ENCODE results near the gene ZNF514. TPM values are rescaled to one million over a fixed set of nuclear protein-coding genes. Genes with fewer than 3 reads are reported as not detected.

Gene ZNF514
- total RNA-seq, result 1 to 10 TPM; 4.9 to 7.5 TPM

DNA sequence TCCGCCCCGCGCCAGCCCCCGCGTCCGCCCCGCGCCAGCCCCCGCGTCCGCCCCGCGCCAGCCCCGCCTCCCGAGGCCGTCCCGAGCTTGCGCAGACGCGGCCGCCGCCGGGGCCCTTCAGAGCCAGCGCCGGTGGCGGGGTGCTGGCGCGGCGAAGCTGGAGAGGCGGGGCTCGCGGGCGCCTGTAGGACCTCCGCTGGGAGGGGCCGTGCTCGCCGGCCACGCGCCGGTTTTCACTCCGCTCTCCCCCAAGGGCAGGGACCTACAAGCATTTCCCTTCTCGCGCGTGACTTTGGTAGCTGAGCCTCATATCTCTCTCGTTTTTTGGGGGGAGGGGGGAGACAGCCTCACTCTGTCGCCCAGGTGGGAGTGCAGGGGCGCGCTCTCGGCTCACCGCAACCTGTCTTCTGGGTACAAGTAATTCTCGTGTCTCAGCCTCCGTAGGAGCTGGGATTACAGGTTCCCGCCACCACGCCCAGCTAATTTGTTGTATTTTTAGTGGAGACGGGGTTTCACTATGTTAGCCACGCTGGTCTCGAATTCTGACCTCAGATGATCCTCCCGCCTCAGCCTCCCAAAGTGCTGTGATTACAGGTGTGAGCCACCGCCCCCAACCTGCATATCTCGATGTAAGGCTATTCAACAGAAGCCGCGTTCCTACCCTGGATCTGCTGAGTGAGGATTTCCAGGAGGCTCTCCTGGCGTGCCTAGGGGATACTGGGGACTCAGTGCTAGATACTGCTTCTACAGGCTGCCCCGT, at the start of gene ZNF514:
Gene ZNF514 (minus strand): TSS at position 159 of the 760 bp plus-strand sequence. CDS start 6,595 bp downstream, outside the sequence.
- Histone ChIP-seq H3K9me3 (peaks cover 0 to 9% of the 10 kb centered on the region in 2 donors), H3K36me3 (peaks cover 22% of the 10 kb centered on the region), H3K4me3 (peak within 1 kb of the TSS; percentile 80), H3K27me3 (no peaks in the 10 kb centered on the region), H3K27ac (peak within 1 kb of the TSS; percentile 75 to 84), H3K4me1 (peaks cover 0 to 25% of the 10 kb centered on the region in 2 donors)
- peak; percentile 74 for DNase-seq (ENCODE audit: low spot score)
- TF ChIP-seq, protein P1, sequence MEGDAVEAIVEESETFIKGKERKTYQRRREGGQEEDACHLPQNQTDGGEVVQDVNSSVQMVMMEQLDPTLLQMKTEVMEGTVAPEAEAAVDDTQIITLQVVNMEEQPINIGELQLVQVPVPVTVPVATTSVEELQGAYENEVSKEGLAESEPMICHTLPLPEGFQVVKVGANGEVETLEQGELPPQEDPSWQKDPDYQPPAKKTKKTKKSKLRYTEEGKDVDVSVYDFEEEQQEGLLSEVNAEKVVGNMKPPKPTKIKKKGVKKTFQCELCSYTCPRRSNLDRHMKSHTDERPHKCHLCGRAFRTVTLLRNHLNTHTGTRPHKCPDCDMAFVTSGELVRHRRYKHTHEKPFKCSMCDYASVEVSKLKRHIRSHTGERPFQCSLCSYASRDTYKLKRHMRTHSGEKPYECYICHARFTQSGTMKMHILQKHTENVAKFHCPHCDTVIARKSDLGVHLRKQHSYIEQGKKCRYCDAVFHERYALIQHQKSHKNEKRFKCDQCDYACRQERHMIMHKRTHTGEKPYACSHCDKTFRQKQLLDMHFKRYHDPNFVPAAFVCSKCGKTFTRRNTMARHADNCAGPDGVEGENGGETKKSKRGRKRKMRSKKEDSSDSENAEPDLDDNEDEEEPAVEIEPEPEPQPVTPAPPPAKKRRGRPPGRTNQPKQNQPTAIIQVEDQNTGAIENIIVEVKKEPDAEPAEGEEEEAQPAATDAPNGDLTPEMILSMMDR (IDR thresholded peaks at IDR 0.05), result no peak

DNA sequence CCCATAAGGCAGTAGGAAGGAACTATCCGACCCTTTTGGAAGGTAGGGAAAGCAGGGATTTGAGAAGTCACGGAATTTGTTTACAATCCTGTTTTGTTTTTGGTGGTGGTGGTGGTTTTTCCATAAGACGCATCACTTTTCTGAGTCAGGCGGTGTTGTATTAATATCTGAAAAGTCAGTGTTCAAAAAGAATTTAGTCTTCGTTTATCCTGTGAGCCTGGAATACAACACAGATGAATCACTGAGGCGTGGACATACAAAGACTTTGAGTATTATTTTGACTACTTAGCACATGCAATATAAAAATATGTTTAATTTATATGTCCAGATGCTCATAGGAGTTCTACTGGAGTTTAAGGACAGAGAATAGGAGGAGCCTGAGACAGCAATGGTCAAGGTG, 48.5 kb upstream of the ZNF514 start:
- peak overlapping the region; percentile 65 to 83 for H3K4me3 ChIP-seq
- peaks cover 23% of the 10 kb centered on the region for H3K36me3 ChIP-seq
- H3K27me3 ChIP-seq, result no peaks in the 10 kb centered on the region
- DNase-seq (ENCODE audit: low spot score), result no peak
- peaks cover 0 to 16% of the 10 kb centered on the region in 2 donors for H3K4me1 ChIP-seq
- TF ChIP-seq, protein P1 (IDR thresholded peaks at IDR 0.05), result no peak
- peak overlapping the region in 1 of 2 donors; percentile 93 for H3K27ac ChIP-seq
- H3K9me3 ChIP-seq, result peaks cover 8 to 30% of the 10 kb centered on the region in 2 donors

DNA sequence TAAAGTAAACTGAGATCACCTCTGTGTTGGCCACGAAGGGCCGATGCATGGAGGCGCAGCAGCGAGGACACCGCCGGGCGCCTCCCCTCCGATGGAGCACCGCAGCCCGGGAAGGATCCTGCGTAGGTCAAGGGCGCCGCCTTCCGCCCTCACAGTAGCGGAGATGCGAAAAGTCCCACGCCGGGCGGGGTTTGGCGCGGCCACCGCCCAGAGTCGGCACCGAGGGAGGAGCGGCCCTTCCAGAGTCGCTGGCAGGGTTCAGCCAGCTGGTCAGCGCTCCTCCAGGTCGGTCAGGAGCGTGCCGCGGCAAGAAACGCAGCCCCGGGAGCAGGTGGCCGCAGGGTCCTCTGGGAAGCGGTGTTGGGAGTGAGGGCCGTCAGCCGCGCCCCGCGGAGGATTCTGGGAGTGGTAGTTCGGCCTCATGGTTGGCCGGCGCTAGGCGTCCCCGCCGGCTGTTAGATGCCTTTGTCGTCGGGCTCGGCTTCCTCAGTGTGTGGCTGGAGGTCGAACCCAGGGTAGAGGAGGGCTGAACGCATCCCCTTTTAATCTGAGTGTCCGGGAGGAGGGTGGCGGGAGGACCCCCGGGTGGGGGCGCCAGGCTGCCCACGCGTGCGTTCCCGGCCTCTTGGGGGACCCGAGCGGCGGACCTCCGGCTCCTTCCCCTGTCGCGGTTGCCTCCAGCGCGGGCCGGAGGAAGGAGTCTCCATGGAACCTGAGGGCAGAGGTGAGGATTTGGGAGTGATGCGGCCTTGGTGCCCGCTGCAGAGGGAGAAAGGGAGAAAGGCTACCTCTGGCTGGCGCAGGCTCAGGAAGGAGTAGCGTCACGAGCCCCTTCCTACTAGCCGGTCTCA, 47.7 kb upstream of the ZNF514 start, which contains the start of gene ZNF892:
Gene ZNF892 (plus strand): TSS at position 411 of the 851 bp plus-strand sequence. CDS start 295 bp downstream, at position 706.
- Histone ChIP-seq H3K9me3 (peaks cover 0 to 23% of the 10 kb centered on the region in 2 donors), H3K27me3 (no peaks in the 10 kb centered on the region), H3K36me3 (peaks cover 15% of the 10 kb centered on the region), H3K27ac (peak within 1 kb of the TSS; percentile 92 to 93), H3K4me1 (peaks cover 0 to 16% of the 10 kb centered on the region in 2 donors), H3K4me3 (peak within 1 kb of the TSS; percentile 65 to 83)
- DNase-seq (ENCODE audit: low spot score), result peak; percentile 89
- TF ChIP-seq, protein P1 (IDR thresholded peaks at IDR 0.05), result peak in 1 of 2 donors; percentile 71

DNA sequence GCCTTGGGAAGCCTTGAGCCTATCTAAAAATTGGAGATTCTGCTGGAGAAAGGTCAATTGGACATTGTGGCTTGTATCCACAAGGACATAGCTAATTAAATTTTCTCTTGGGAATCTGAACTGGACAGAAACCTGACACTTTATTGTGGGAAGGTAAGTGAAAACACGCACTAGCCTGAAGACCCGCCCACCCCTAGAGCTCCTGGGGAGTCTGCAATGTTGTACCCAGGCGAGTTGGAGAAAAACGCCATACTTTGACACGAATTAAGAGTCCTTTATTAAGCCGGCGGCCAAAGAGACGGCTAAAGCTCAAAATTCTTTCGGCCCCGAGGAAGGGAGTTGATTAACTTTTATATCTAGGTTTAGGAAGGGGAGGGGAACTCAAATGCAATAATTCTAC, 46.4 kb upstream of the ZNF514 start:
- peak overlapping the region in 1 of 2 donors; percentile 83 for H3K4me3 ChIP-seq
- TF ChIP-seq, protein P1 (IDR thresholded peaks at IDR 0.05), result no peak
- H3K4me1 ChIP-seq, result peaks cover 0 to 16% of the 10 kb centered on the region in 2 donors
- peaks cover 0 to 10% of the 10 kb centered on the region in 2 donors for H3K9me3 ChIP-seq
- DNase-seq (ENCODE audit: low spot score), result no peak
- H3K36me3 ChIP-seq, result peaks cover 4% of the 10 kb centered on the region
- no peak overlapping the region for H3K27ac ChIP-seq
- H3K27me3 ChIP-seq, result no peaks in the 10 kb centered on the region

DNA sequence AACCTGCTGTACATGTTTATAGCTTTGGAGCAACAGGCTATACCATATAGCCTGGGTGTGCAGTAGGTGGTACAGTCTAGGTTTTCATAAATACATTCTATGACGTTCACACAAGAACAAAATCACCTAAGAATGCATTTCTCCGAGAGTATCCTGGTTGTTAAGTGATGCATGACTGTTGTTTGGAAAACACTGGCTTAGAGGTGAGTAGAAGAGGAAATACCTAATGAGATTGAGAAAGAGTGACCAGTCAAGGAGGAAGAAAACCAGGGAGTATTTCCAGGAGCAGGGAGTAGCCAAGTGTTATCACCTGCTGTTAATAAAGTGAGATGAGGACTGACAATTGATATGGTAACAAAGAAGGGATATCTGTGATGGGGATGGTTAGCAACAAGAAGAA, 44.7 kb upstream of the ZNF514 start:
- DNase-seq (ENCODE audit: low spot score), result no peak

More for the DNA sequence above, 44.7 kb upstream of the ZNF514 start:
- no peak overlapping the region for H3K27ac ChIP-seq
- no peaks in the 10 kb centered on the region for H3K9me3 ChIP-seq
- peaks cover under 1% of the 10 kb centered on the region for H3K36me3 ChIP-seq
- peaks cover 0 to 16% of the 10 kb centered on the region in 2 donors for H3K4me1 ChIP-seq
- H3K27me3 ChIP-seq, result no peaks in the 10 kb centered on the region
- TF ChIP-seq, protein P1 (IDR thresholded peaks at IDR 0.05), result no peak
- no peak overlapping the region for H3K4me3 ChIP-seq
